Mesothelial cell of epicardium (in vitro differentiated cells): ENCODE results near the gene DPYD. TPM values are rescaled to one million over a fixed set of nuclear protein-coding genes. Genes with fewer than 3 reads are reported as not detected.

Experiments
- DNase-seq, 2 experiments: peaks; one replicate each; pipeline ENCODE4 v3.0.0; 2021; ENCODE audit warnings: low spot score in 2 of 2; ENCODE audit not compliant: unreplicated experiment in 2 of 2
- H3K27ac Mint-ChIP-seq: 2 replicates; pipeline ENCODE4 v1.8.0; 2021; ENCODE audit warnings: mixed read lengths
- H3K27me3 Mint-ChIP-seq: 2 replicates; pipeline ENCODE4 v1.8.0; 2021; ENCODE audit warnings: low read depth, mixed read lengths
- H3K36me3 Mint-ChIP-seq: 2 replicates; pipeline ENCODE4 v1.8.0; 2021; ENCODE audit warnings: mixed read lengths
- H3K4me1 Mint-ChIP-seq: 2 replicates; pipeline ENCODE4 v1.8.0; 2021; ENCODE audit warnings: mixed read lengths
- H3K4me3 Mint-ChIP-seq: 2 replicates; pipeline ENCODE4 v1.8.0; 2021; ENCODE audit warnings: mild to moderate bottlenecking, moderate library complexity, mixed read lengths
- H3K9me3 Mint-ChIP-seq: 2 replicates; pipeline ENCODE4 v1.8.0; 2021; ENCODE audit warnings: mixed read lengths
- CTCF ChIP-seq: fragments of 200-600 bp; sonication (generic); IDR thresholded peaks from one replicate; pipeline ENCODE4 v1.5.0; 2021; ENCODE audit warnings: antibody characterized with exemption; ENCODE audit not compliant: unreplicated experiment
- total RNA-seq: library from RNA; stranded (reverse); gene quantifications from 3 replicates; pipeline ENCODE4 v1.2.1, GENCODE V29; 2021

The DPYD gene
- total RNA-seq, 1 donor from 2014 or later, result 13.3 TPM

- no peak for TF ChIP-seq CTCF
- H3K27me3 Mint-ChIP-seq, result no peaks in the 10 kb centered on the region
- no peak overlapping the region for H3K4me3 Mint-ChIP-seq
- DNase-seq, result no peak
- peaks cover 7% of the 10 kb centered on the region for H3K4me1 Mint-ChIP-seq
- H3K36me3 Mint-ChIP-seq, result no peaks in the 10 kb centered on the region
- H3K27ac Mint-ChIP-seq, result no peak overlapping the region
- H3K9me3 Mint-ChIP-seq, result no peaks in the 10 kb centered on the region
Measured at GRCh38 chr1:97332716-97333115, 588.1 kb downstream of the DPYD start.

GRCh38 chr1:97331165-97331564, 589.7 kb downstream of the DPYD start:
- Mint-ChIP-seq H3K4me1 (peaks cover 7% of the 10 kb centered on the region), H3K4me3 (no peak overlapping the region), H3K9me3 (no peaks in the 10 kb centered on the region), H3K27ac (no peak overlapping the region), H3K36me3 (no peaks in the 10 kb centered on the region), H3K27me3 (no peaks in the 10 kb centered on the region)
- DNase-seq, result no peak
- TF ChIP-seq CTCF, result no peak

GRCh38 chr1:97314685-97315084, 606.1 kb downstream of the DPYD start:
- Mint-ChIP-seq H3K27me3 (no peaks in the 10 kb centered on the region), H3K4me1 (no peaks in the 10 kb centered on the region), H3K9me3 (peaks cover 25% of the 10 kb centered on the region), H3K27ac (no peak overlapping the region), H3K36me3 (no peaks in the 10 kb centered on the region), H3K4me3 (no peak overlapping the region)
- no peak for DNase-seq
- TF ChIP-seq CTCF, result no peak

- H3K9me3 Mint-ChIP-seq, result peaks cover 15% of the 10 kb centered on the region
- H3K27ac Mint-ChIP-seq, result no peak overlapping the region
- TF ChIP-seq CTCF, result no peak
- no peak overlapping the region for H3K4me3 Mint-ChIP-seq
- H3K36me3 Mint-ChIP-seq, result peaks cover 3% of the 10 kb centered on the region
- no peaks in the 10 kb centered on the region for H3K27me3 Mint-ChIP-seq
- no peak for DNase-seq
- peaks cover 9% of the 10 kb centered on the region for H3K4me1 Mint-ChIP-seq
Measured at GRCh38 chr1:97308131-97308530, 612.7 kb downstream of the DPYD start.

- Mint-ChIP-seq H3K4me1 (peaks cover 9% of the 10 kb centered on the region), H3K9me3 (peaks cover 15% of the 10 kb centered on the region), H3K4me3 (no peak overlapping the region), H3K36me3 (peaks cover 3% of the 10 kb centered on the region), H3K27ac (no peak overlapping the region), H3K27me3 (no peaks in the 10 kb centered on the region)
- TF ChIP-seq CTCF, result no peak
- DNase-seq, result no peak
Measured at GRCh38 chr1:97307568-97307967, 613.3 kb downstream of the DPYD start.

GRCh38 chr1:97307151-97307550, 613.7 kb downstream of the DPYD start:
- no peak for TF ChIP-seq CTCF
- no peak overlapping the region for H3K4me3 Mint-ChIP-seq

More at GRCh38 chr1:97307151-97307550, 613.7 kb downstream of the DPYD start:
- Mint-ChIP-seq H3K36me3 (peaks cover 3% of the 10 kb centered on the region), H3K9me3 (peaks cover 12% of the 10 kb centered on the region), H3K27ac (no peak overlapping the region), H3K4me1 (peaks cover 9% of the 10 kb centered on the region), H3K27me3 (no peaks in the 10 kb centered on the region)
- DNase-seq, result no peak
